Stimulated activated CD8-positive, alpha-beta memory T cell treated with anti-CD3 and anti-CD28 coated beads, Interleukin-4, amount 100 ng/mL, for 4 hours (primary cell): ENCODE results near the gene PTGDR2.

Experiments
- DNase-seq, 2 donors: peaks; one replicate each; pipeline ENCODE4 v3.0.0-alpha.2; 2020; ENCODE audit warnings: low read depth in 2 of 2, low spot score in 1 of 2

The PTGDR2 gene

DNA sequence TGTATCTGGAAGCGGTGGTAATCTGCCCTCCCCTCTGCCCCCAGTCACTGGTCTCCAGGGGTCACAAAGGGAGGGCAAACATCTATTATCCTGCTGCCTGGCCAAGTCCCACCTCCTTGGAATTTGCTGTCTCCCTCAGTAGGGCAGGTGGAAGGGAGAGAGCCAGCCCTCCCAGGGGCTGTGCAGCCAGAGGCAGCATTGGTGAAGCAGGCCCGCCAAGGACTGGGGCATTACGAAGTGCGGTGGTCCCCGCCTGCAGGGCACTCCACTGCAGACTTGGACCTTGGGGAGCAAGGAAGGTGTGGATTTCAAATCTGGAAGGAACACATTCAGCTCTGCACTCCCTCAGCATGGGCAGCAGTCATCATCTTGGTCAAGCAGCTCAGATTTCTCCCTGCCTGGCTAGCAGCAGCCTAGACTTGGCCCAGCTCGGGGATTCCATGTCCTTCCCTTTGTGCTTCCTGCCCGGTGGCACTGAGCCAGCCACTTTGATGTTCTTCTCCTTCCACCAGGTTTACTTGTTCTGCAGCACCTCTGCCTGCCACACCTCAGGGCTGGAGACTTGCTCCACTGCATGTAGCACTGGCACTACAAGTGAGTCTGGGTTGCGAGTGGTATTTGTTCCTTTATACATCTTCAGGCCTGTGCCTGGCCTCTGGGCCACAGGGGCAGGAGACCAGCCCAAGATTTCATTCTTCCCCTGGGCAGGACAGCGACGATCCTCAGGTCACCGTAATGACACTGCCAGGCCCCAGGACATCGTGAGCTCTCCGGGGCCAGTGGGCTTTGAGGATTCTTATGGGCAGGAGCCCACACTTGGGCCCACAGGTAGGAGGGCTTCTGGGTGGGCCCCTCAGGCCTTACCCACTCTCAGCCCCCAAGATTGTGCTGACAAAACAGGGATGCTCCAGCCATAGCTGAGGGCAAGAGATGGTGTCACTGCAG is 18.9 kb upstream of the PTGDR2 start:
- DNase-seq: no peak

GRCh38 chr11:60873533-60873932 is 17.8 kb upstream of the PTGDR2 start:
- DNase-seq: no peak

- no peak for DNase-seq
These were observed 17.3 kb upstream of the PTGDR2 start for GRCh38 chr11:60872961-60873524.

- no peak for DNase-seq
These were observed 16.6 kb upstream of the PTGDR2 start for GRCh38 chr11:60872124-60872960.

DNA sequence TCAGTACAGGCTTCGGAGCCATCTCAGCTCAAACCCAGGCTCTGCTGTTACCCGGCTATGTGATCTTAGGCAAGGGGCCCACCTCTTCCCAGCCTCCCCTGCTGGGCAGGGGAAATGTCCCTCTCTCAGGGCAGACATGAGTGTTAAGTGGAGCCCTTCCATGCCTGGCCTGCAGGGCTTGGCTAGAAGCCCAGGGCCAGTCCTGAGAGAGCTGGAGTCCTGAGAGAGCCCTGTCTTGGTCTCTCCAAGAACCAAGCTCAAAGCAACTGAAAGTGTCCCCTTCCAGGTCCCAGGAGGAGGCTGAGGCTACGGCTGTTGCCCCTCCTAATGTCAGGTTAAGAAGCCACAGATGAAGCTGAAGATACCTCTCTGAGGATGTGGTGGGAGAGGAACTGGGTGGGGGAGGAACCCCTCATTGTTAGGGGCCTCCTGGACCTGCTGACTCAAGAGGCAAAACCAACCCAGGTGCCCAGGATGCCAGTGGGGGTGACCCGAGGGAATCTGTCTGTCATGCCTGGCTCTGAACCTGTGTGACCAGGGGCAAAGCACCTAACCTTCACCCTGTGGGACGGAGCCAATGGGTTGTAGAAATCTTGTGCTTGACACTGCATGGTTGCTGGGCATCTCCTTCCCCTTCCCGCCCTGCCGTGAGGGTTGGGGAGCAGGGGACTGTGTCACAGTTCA is 15.8 kb upstream of the PTGDR2 start:
- DNase-seq: no peak

DNA sequence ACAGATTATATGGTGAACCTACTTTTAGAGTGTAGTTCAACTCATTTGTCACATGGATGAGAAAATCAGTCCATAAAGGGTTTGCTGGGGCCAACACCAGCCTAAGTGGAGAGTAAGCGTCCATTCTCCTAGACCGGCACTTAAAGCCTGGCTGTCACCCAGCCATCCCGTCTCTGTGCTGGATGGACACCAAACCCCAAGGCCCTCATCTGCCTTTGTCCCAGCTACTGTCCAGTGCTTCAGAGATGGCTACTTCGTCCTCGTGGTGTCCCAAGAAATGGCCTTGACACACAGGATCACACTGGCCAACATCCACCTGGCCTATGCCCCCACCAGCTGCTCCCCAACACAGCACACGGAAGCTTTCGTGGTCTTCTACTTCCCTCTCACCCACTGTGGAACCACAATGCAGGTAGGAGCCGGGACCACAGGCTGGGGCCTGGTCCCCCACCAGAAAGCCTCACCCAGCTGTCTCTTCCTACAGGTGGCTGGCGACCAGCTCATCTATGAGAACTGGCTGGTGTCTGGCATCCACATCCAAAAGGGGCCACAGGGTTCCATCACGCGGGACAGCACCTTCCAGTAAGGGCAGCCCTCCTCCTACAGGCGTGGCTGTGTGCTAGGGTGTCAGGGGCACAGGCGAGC is 15.1 kb upstream of the PTGDR2 start:
- DNase-seq: no peak

GRCh38 chr11:60870276-60870675 is 14.5 kb upstream of the PTGDR2 start:
- no peak for DNase-seq

DNA sequence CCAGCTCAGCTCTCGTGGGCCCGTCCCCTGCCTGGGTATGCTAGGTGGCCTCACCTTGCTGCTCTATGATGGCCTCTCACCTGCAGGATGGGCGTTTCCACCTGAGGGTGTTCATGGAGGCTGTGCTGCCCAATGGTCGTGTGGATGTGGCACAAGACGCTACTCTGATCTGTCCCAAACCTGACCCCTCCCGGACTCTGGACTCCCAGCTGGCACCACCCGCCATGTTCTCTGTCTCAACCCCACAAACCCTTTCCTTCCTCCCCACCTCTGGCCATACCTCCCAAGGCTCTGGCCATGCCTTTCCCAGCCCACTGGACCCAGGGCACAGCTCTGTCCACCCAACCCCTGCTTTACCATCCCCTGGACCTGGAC is 13.7 kb upstream of the PTGDR2 start:
- no peak for DNase-seq

GRCh38 chr11:60868682-60869450 is 13.1 kb upstream of the PTGDR2 start:
- no peak for DNase-seq

- no peak for DNase-seq
These were observed 12.3 kb upstream of the PTGDR2 start for GRCh38 chr11:60867871-60868681.

DNA sequence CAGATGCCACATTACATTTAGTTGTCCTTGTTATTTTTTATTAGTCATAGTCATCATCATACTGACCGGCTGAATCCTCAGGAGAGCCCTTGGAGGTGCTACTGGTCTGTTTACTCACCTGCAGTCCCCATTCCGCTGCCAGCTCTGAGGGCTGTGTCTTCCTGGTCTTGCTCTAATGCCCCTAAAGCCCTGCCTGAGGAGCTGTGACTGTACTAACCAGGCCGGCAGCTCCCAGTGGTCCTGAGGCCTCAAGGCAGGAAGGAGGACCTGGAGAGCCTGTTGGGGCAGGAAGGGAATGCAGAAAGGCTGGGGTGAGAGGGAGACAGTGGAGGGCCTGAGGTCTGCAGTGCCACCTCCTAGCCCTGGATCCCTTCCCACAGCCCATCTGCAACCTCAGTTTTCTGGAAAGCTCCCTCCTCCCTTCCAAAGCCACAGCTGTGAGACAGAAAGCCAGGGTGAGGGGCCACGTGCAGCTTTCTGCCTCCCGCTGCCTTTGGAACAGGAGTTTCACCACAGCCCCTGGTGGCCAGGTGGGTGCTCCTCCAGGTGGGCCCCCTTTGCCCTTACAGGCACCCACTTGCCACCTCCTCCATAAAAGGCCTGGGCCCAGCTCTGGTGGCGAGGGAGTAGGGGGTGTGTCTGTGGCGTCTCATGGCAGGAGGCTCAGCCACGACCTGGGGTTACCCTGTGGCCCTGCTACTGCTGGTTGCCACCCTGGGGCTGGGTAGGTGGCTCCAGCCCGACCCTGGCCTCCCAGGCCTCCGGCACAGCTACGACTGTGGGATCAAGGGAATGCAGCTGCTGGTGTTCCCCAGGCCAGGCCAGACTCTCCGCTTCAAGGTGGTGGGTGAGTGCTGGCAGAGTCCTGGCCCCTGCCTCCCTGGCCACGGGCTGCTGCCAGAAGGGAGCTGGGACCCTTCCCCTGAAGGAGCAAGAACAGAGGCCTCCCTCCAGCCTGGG is 11.4 kb upstream of the PTGDR2 start, which contains the start of gene ZP1:
TSS of gene ZP1 (plus strand) at position 632 of the 960 bp plus-strand sequence. CDS start at position 652, 20 bp downstream.
- no peak for DNase-seq

GRCh38 chr11:60864856-60865513 is 9.2 kb upstream of the PTGDR2 start:
- no peak for DNase-seq

DNA sequence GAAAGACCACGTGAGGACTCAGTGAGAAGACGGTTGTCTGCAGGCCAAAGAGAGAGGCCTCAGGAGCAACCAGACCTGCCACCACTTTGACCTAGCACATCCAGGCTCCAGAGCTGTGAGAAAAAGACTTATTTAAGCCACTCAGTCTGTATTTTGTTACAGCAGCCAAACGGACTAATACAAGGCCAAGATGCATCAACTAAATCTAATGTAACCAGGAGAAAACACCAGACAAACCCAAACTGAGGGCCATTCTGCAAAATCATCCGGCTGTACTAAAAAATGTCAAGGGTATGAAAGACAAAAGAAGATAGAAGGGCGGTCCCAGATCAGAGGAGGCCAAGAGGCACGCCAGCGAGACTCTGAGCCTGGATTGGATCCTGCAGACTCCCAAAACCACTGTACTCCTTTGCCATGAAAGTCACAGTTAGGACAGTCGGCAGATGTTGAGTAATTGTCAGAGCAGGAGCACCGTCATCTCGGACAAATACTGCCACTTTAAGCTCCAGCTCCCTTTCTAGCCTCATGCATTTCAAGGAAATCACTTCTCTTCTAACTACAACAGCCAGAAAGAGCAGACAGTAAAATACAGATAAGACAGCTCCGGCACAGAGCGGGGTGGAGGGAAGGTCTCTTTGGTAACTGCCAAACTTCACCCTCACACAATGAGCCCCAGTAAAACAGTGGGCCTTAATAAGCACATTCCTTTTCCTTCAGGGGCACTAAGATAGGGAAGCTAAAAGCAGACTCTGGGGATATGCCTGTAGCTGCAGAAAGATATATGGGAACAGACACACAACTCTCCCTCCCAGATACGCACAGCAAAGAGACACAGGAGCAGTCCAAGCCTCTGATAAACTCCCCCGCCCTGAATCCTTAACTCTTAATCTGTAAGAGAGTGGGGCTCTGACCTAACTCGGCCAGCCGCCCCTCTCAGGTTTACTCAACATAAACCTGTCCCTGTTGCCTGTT is 8.1 kb upstream of the PTGDR2 start:
- DNase-seq: no peak

DNA sequence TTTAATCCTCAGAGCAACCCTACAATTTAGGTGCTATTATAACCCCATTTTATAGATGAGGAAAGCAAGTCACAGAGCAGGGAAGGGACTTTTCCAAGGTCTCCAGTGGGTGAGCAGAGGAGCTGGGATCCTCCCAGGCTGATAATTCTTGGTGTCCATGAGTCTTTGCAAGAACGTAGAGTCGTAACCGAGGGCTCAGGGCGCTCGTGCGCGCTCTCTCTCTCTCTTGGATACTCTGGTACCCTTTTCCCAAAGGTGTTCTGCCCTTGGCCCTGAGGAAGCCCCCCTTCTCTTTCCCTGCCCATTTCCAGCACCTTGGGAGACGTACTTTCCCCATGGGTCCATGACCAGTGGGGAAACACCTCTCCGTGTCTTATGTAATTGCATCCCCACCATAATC is 6.4 kb upstream of the PTGDR2 start:
- no peak for DNase-seq

- DNase-seq: no peak
These were observed 5.2 kb upstream of the PTGDR2 start for GRCh38 chr11:60860943-60861342.

DNA sequence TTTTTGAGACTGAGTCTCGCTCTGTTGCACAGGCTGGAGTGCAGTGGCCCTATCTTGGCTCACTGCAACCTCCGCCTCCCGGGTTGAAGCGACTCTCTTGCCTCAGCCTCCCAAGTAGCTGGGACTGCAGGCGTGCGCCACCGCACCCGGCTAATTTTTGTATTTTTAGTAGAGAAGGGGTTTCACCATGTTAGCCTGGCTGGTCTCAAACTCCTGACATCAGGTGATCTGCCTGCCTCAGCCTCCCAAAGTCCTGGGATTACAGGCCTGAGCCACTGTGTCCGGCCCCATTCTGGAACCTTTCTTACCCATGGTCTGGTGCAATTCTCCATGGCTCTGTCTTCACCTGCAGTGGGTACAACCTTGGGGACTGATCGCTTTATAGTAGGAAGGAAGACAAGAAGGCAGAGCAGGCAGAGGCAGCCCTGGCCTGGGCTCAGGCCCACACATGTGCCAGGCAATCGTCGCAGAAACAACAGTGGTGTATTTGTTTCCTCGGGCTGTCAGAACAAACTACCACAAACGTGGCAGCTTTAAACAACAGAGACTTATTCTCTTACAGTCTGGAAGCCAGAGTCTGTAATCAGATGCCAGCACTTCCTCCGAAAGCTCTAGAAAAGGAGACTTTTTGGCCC is 4.0 kb upstream of the PTGDR2 start:
- DNase-seq: no peak
